SK-N-SH treated with all-trans-retinoic acid at 6 μM for 48 hours (cell line): ENCODE results near the gene OTOG.

ENCODE experiments used
- ARNTL ChIP-seq: fragments of 450-650 bp; formaldehyde crosslinking; IDR thresholded peaks from 2 replicates; pipeline ENCODE4 v1.5.0; 2020; ENCODE audit warnings: low read depth, mild to moderate bottlenecking, moderate library complexity, borderline replicate concordance
- CSDC2 ChIP-seq: fragments of 250-450 bp; sonication (Bioruptor Pico); IDR thresholded peaks from 2 replicates; pipeline ENCODE4 v1.5.0; 2020; ENCODE audit warnings: mild to moderate bottlenecking, moderate library complexity
- GLIS3 ChIP-seq: fragments of 250-450 bp; sonication (Bioruptor Pico); IDR thresholded peaks from 2 replicates; pipeline ENCODE4 v1.5.0; 2020; ENCODE audit warnings: mild to moderate bottlenecking, moderate library complexity
- ISL1 ChIP-seq: fragments of 250-450 bp; sonication (Bioruptor Pico); IDR thresholded peaks from 2 replicates; pipeline ENCODE4 v2.1.2; 2022; ENCODE audit warnings: mild to moderate bottlenecking, moderate library complexity
- PATZ1 ChIP-seq: fragments of 250-450 bp; sonication (Bioruptor Pico); IDR thresholded peaks from 2 replicates; pipeline ENCODE4 v1.8.0; 2020; ENCODE audit warnings: mild to moderate bottlenecking, moderate library complexity, borderline replicate concordance
- PPARA ChIP-seq: fragments of 250-450 bp; sonication (Bioruptor Pico); IDR thresholded peaks from 2 replicates; pipeline ENCODE4 v1.5.0; 2020; ENCODE audit warnings: mild to moderate bottlenecking, borderline replicate concordance
- ZFP3 ChIP-seq: fragments of 250-450 bp; sonication (Bioruptor Pico); IDR thresholded peaks from 2 replicates; pipeline ENCODE4 v1.5.0; 2020; ENCODE audit warnings: mild to moderate bottlenecking, moderate library complexity
- ZFP30 ChIP-seq: fragments of 450-650 bp; formaldehyde crosslinking; IDR thresholded peaks from 2 replicates; pipeline ENCODE4 v1.5.0; 2022; ENCODE audit warnings: mild to moderate bottlenecking, moderate library complexity
- ZNF565 ChIP-seq: fragments of 450-650 bp; formaldehyde crosslinking; conservative IDR thresholded peaks from 2 replicates; pipeline ENCODE4 v1.5.0; 2020; ENCODE audit warnings: low read depth, mild to moderate bottlenecking, moderate library complexity
- ZNF70 ChIP-seq: fragments of 450-650 bp; formaldehyde crosslinking; IDR thresholded peaks from 2 replicates; pipeline ENCODE4 v1.5.0; 2020; ENCODE audit warnings: mild to moderate bottlenecking, moderate library complexity
- ZNF8 ChIP-seq: fragments of 450-650 bp; formaldehyde crosslinking; IDR thresholded peaks from 2 replicates; pipeline ENCODE4 v1.5.0; 2020; ENCODE audit warnings: mild to moderate bottlenecking, moderate library complexity

GRCh38 chr11:17649696-17650095, 102.6 kb downstream of the OTOG start:
- TF ChIP-seq ZFP3 (no peak), ZFP30 (CRISPR knock-in tag) (no peak), PATZ1 (CRISPR knock-in tag) (no peak), PPARA (no peak), CSDC2 (CRISPR knock-in tag) (no peak), ARNTL (CRISPR knock-in tag) (no peak), ZNF8 (CRISPR knock-in tag) (no peak), ZNF70 (CRISPR knock-in tag) (no peak), ZNF565 (no peak), GLIS3 (no peak), ISL1 (CRISPR knock-in tag) (no peak)
